Activated CD4-positive, alpha-beta T cell treated with anti-CD3 and anti-CD28 coated beads for 36 hours (primary cell): Measurements from ENCODE around the gene ULBP3. TPM values are rescaled to one million over a fixed set of nuclear protein-coding genes. Genes with fewer than 3 reads are reported as not detected.
"Not testable (repeated sequence)": the region's sequence is repeated elsewhere in the genome, so short reads cannot be mapped to it uniquely, and the experiment has no call there.

Experiments
- ATAC-seq: fragments of 200-7000 bp; cut with Tn5 transposase; one replicate; pipeline ENCODE4 v1.10.0; 2021; ENCODE audit warnings: mild to moderate bottlenecking, moderate library complexity
- CTCF ChIA-PET: fragments of 350-600 bp; sonication (Branson Sonifier 250); formaldehyde crosslinking; loops from one replicate; lab custom pipeline; 2021; ENCODE audit warnings: antibody characterized with exemption; lab: Charles Lee
- POLR2A ChIA-PET: fragments of 350-600 bp; sonication (Branson Sonifier 250); formaldehyde crosslinking; loops from one replicate; lab custom pipeline; 2021; ENCODE audit warnings: antibody characterized with exemption, inconsistent platforms; lab: Charles Lee
- DNase-seq: peaks from one replicate; pipeline ENCODE4 v3.0.0-alpha.2; 2020
- H3K27ac Mint-ChIP-seq: one replicate; pipeline ENCODE4 v1.8.0; 2021; ENCODE audit warnings: mixed read lengths
- H3K27me3 Mint-ChIP-seq: one replicate; pipeline ENCODE4 v1.8.0; 2021; ENCODE audit warnings: mixed read lengths
- H3K36me3 Mint-ChIP-seq: one replicate; pipeline ENCODE4 v1.8.0; 2021; ENCODE audit warnings: low read depth, mixed read lengths
- H3K4me1 Mint-ChIP-seq: one replicate; pipeline ENCODE4 v1.8.0; 2021; ENCODE audit warnings: mixed read lengths
- H3K4me3 Mint-ChIP-seq: one replicate; pipeline ENCODE4 v1.8.0; 2021; ENCODE audit warnings: mild to moderate bottlenecking, moderate library complexity, mixed read lengths
- H3K9me3 Mint-ChIP-seq: one replicate; pipeline ENCODE4 v1.8.0; 2021; ENCODE audit warnings: low read depth, mixed read lengths
- intact Hi-C, 2 experiments: fragments of 100-400 bp; cut with DNase I in 1 of 2; cut with micrococcal nuclease in 1 of 2; formaldehyde crosslinking; loops; one replicate each; pipeline versions ENCODE4 v1.14.2 to v1.15.1; 2022 to 2024; cut with DNase I, micrococcal nuclease
- total RNA-seq, 2 experiments: library from RNA; stranded (reverse); gene quantifications; one replicate each; pipeline ENCODE4 v1.2.3, GENCODE V29; 2021

ULBP3 gene
- total RNA-seq, 2 experiments from 2014 or later, result 0.46 to 0.77 TPM

DNA sequence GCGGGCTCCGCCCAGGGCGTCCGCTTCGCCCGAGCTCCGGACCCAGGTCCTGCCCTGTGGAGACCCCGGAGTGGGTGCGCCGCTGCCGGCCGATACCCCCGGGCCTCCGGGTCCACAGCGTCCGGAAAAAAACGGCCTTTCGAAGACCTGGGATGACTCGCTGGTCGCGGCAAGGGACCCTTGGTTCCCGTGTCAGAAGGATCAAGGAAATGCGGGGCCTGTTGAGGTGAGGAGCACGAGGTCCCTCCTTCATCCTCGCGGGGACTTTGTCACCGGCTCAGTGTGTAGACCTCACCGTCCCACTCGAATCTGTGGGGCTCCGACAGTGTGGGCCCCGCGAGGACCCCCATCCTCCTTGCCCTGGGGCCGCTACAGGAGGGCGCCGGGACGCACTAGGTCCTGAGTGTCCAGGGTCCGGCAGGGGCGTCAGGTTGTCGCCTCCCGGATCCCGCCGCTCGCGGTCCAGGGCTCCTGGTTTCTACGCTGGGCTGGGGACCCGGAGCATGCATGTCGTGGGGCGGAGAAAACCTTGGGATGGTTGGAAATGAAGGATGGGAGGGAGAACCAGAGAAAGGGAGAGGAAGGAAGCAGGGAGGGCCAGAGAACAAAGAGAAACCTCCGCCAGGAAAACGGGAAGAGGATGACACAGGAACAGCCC, 54.2 kb downstream of the ULBP3 start:
- intact Hi-C loops, result loop anchor here in 1 of 2 experiments (5.0 kb wide), 1 partner anchor 467 kb away; the partner anchor contains the start of gene PPIL4
- H3K36me3 Mint-ChIP-seq, ATAC-seq, POLR2A ChIA-PET, CTCF ChIA-PET, DNase-seq, H3K9me3 Mint-ChIP-seq, H3K4me3 Mint-ChIP-seq, H3K27ac Mint-ChIP-seq: not testable (repeated sequence)
- peaks cover 77% of the 10 kb centered on the region for H3K27me3 Mint-ChIP-seq
- peaks cover 19% of the 10 kb centered on the region for H3K4me1 Mint-ChIP-seq

DNA sequence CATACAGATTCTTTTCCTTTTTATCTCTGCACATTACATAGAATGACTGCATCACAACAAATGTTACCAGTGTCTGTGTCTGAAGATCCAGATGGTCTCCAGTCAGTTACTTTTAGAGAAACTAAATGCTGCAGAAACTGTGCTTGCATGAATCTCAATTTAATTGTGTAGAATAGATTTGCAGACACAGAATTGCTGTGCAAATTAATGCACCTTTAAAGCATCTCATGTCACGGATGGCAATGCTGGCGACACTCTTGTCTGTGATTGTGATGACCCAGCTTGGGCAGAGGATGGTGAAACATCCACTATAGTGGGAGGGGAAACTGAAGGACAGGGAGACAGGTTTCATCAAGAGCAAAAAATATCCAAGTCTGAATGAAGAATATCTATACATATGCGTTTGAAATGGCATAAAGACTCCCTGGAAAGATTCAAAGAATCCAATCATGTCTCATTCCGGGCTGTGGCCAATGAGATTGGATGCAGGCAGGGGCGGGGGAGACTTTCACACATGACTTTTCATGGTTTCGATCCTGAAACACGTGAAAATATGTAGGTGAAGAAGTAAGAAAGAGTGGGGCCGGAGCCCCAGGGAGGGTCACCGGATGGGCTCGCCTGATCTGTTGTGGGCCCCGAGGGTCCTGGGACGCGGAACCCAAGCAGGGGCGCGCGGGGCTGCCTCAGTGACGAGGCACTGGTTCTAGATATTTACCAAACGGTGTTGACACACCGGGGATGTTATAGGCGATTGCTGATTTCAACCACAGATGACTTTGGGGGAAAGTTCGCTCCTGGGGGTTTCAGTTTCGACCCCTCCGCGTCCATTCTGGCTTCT, 54.9 kb downstream of the ULBP3 start:
- Mint-ChIP-seq H3K4me3 (peak overlapping the region; percentile 19), H3K4me1 (peaks cover 19% of the 10 kb centered on the region), H3K27me3 (peaks cover 78% of the 10 kb centered on the region)
- H3K9me3 Mint-ChIP-seq, POLR2A ChIA-PET, CTCF ChIA-PET, ATAC-seq, H3K27ac Mint-ChIP-seq, intact Hi-C loops, DNase-seq, H3K36me3 Mint-ChIP-seq: not testable (repeated sequence)

DNA sequence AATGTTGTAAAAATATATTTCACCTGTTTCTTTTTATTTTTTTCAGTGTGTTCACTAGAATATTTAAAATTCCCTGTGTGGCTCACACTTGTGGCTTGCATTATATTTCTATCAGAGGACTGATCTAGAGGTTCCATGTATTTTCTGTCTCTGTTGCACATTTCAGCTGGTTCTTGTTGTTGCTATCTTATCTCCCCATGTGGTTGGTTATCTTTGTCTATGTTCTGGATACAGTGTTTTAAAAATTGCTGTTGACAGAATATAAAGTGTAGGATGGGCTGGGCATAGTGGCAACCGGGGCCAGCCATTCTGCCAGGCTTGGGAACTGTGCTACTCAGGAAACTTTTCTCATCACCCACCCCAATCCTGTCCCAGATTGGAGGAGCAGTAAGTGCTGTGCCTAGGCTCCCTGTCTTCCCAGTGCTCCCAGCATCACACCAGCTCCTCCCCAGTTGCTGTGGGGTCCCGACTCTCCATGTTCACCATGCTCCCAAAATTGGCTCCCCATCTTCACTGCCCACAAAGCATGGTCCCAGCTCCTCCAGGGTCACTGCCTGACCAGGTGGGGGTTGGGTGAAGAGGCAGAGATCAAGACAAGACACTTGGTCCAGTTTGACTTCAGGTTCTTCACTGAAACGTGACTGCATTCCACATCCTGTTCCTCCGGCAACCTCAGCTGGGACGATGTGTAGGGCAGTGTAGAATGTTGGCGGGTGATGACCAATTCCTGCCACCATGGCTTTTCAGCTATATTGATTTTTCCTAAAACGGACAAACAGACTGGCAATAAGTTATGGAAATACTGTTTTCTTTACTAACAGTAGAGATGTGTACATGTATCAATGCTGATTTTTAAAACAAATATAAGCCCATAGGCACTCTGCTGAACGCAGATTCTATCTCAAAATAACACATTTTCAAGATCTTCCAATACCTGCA, 55.8 kb downstream of the ULBP3 start:
- H3K27ac Mint-ChIP-seq, ATAC-seq, H3K9me3 Mint-ChIP-seq, POLR2A ChIA-PET, intact Hi-C loops, H3K36me3 Mint-ChIP-seq, DNase-seq, H3K4me3 Mint-ChIP-seq: not testable (repeated sequence)
- Mint-ChIP-seq H3K4me1 (peaks cover 25% of the 10 kb centered on the region), H3K27me3 (peaks cover 78% of the 10 kb centered on the region)
- CTCF ChIA-PET, result interaction anchor here (1.3 kb wide), 1 partner anchor 21 kb away, joined by 4 read pairs; no protein-coding TSS in a partner anchor

Other genes starting within 250 kb of the ULBP3 start
- gene LRP11, start 204.8 kb downstream of the ULBP3 start, total RNA-seq, result 1 to 10 TPM; 5.1 TPM
- gene RAET1E, start 171.0 kb downstream of the ULBP3 start, total RNA-seq, result not detected
- gene RAET1G, start 146.0 kb downstream of the ULBP3 start, total RNA-seq, result not detected
- under 1 TPM; 0.32 to 0.43 TPM for gene ULBP2, start 127.1 kb downstream of the ULBP3 start, total RNA-seq
- gene ULBP1, start 105.2 kb downstream of the ULBP3 start, total RNA-seq, result 1 to 10 TPM; 2.7 to 5.0 TPM
- gene RAET1L, start 43.6 kb downstream of the ULBP3 start, total RNA-seq, result not detected
- gene PPP1R14C, start 73.9 kb upstream of the ULBP3 start, total RNA-seq, result under 1 TPM in 1 of 2 experiments, not detected in 1; 0.21 TPM